Measurements from ENCODE around the gene HLX. TPM values are rescaled to one million over a fixed set of nuclear protein-coding genes. Genes with fewer than 3 reads are reported as not detected.

Gene HLX
- total RNA-seq, 1 donor = 9.0 TPM

DNA sequence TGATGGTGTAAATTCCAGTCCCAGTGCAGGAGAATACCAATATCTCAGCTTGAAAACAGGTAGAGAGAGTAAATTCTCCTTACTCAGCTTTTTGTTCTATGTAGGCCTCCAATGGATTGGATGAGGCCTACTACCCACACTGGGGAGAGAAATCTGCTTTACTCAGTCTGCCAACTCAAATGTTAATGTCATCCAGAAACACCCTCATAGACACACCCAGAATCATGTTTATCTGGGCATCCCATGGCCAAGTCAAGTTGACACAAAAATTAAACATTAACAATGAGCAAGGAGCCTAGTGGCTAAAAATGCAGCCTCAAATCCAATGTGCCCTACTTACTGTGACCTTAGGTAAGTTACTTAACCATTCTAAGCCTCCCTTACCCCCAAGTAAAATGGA, 6.9 kb upstream of the HLX start:
- Histone ChIP-seq H3K9me3 (ENCODE audit: low read depth, low read length) (no peaks in the 10 kb centered on the region), H3K27me3 (ENCODE audit: insufficient read depth, low read length) (no peaks in the 10 kb centered on the region), H4K20me1 (ENCODE audit: insufficient read depth, low read length) (no peaks in the 10 kb centered on the region), H3K27ac (ENCODE audit: low read depth, low read length) (no peak overlapping the region), H3K36me3 (ENCODE audit: insufficient read depth, low read length) (no peaks in the 10 kb centered on the region), H3K79me2 (ENCODE audit: insufficient read depth, low read length) (no peaks in the 10 kb centered on the region), H3K4me3 (ENCODE audit: insufficient read depth, low read length) (no peak overlapping the region), H3K4me2 (ENCODE audit: insufficient read depth, low read length) (no peak overlapping the region), H3K4me1 (ENCODE audit: insufficient read depth, low read length) (no peaks in the 10 kb centered on the region), H2AFZ (ENCODE audit: low read length) (no peak overlapping the region)
- no peak for DNase-seq (ENCODE audit: insufficient read length, low spot score, missing footprints)
- TF ChIP-seq CTCF (IDR thresholded peaks at IDR 0.05; ENCODE audit: extremely low read depth, low read depth, low read length) = no peak

GRCh38 chr1:220873087-220873486, 6.2 kb upstream of the HLX start:
- no peak overlapping the region for H3K4me2 ChIP-seq (ENCODE audit: insufficient read depth, low read length)
- peaks cover 4% of the 10 kb centered on the region for H3K4me1 ChIP-seq (ENCODE audit: insufficient read depth, low read length)
- no peaks in the 10 kb centered on the region for H3K27me3 ChIP-seq (ENCODE audit: insufficient read depth, low read length)
- DNase-seq (ENCODE audit: insufficient read length, low spot score, missing footprints) = no peak
- H3K9me3 ChIP-seq (ENCODE audit: low read depth, low read length) = no peaks in the 10 kb centered on the region
- H3K4me3 ChIP-seq (ENCODE audit: insufficient read depth, low read length) = no peak overlapping the region
- H4K20me1 ChIP-seq (ENCODE audit: insufficient read depth, low read length) = no peaks in the 10 kb centered on the region
- TF ChIP-seq CTCF (IDR thresholded peaks at IDR 0.05; ENCODE audit: extremely low read depth, low read depth, low read length) = no peak
- H3K27ac ChIP-seq (ENCODE audit: low read depth, low read length) = no peak overlapping the region
- no peaks in the 10 kb centered on the region for H3K79me2 ChIP-seq (ENCODE audit: insufficient read depth, low read length)
- H3K36me3 ChIP-seq (ENCODE audit: insufficient read depth, low read length) = no peaks in the 10 kb centered on the region
- H2AFZ ChIP-seq (ENCODE audit: low read length) = no peak overlapping the region

GRCh38 chr1:220873868-220874655, 5.2 kb upstream of the HLX start:
- H4K20me1 ChIP-seq (ENCODE audit: insufficient read depth, low read length) = no peaks in the 10 kb centered on the region
- TF ChIP-seq CTCF (IDR thresholded peaks at IDR 0.05; ENCODE audit: extremely low read depth, low read depth, low read length) = peak; percentile 76
- H3K9me3 ChIP-seq (ENCODE audit: low read depth, low read length) = no peaks in the 10 kb centered on the region
- peak; percentile 80 for DNase-seq (ENCODE audit: insufficient read length, low spot score, missing footprints)
- H3K79me2 ChIP-seq (ENCODE audit: insufficient read depth, low read length) = no peaks in the 10 kb centered on the region
- peaks cover 11% of the 10 kb centered on the region for H3K4me1 ChIP-seq (ENCODE audit: insufficient read depth, low read length)
- H3K36me3 ChIP-seq (ENCODE audit: insufficient read depth, low read length) = no peaks in the 10 kb centered on the region
- no peak overlapping the region for H3K4me3 ChIP-seq (ENCODE audit: insufficient read depth, low read length)
- peak overlapping the region; percentile 9 for H3K4me2 ChIP-seq (ENCODE audit: insufficient read depth, low read length)
- H2AFZ ChIP-seq (ENCODE audit: low read length) = no peak overlapping the region
- H3K27me3 ChIP-seq (ENCODE audit: insufficient read depth, low read length) = no peaks in the 10 kb centered on the region
- no peak overlapping the region for H3K27ac ChIP-seq (ENCODE audit: low read depth, low read length)

GRCh38 chr1:220875260-220875659, 4.0 kb upstream of the HLX start:
- no peak overlapping the region for H2AFZ ChIP-seq (ENCODE audit: low read length)
- no peak overlapping the region for H3K4me2 ChIP-seq (ENCODE audit: insufficient read depth, low read length)
- H3K4me1 ChIP-seq (ENCODE audit: insufficient read depth, low read length) = peaks cover 11% of the 10 kb centered on the region
- no peak overlapping the region for H3K27ac ChIP-seq (ENCODE audit: low read depth, low read length)
- H3K36me3 ChIP-seq (ENCODE audit: insufficient read depth, low read length) = no peaks in the 10 kb centered on the region
- DNase-seq (ENCODE audit: insufficient read length, low spot score, missing footprints) = no peak
- no peaks in the 10 kb centered on the region for H3K27me3 ChIP-seq (ENCODE audit: insufficient read depth, low read length)
- peaks cover 7% of the 10 kb centered on the region for H3K79me2 ChIP-seq (ENCODE audit: insufficient read depth, low read length)
- TF ChIP-seq CTCF (IDR thresholded peaks at IDR 0.05; ENCODE audit: extremely low read depth, low read depth, low read length) = no peak
- no peak overlapping the region for H3K4me3 ChIP-seq (ENCODE audit: insufficient read depth, low read length)
- H4K20me1 ChIP-seq (ENCODE audit: insufficient read depth, low read length) = no peaks in the 10 kb centered on the region
- H3K9me3 ChIP-seq (ENCODE audit: low read depth, low read length) = no peaks in the 10 kb centered on the region
